GM18868 (cell line): ENCODE measurements around the gene AP3M1.

ENCODE experiments used
- ATAC-seq: cut with Tn5 transposase; IDR thresholded peaks from one replicate; pipeline ENCODE4 v1.9.1; 2021; ENCODE audit warnings: mild to moderate bottlenecking, moderate library complexity; ENCODE audit not compliant: unreplicated experiment

AP3M1 gene

GRCh38 chr10:74081941-74082718 is 68.5 kb downstream of the AP3M1 start:
- no peak for ATAC-seq

- no peak for ATAC-seq
Measured at GRCh38 chr10:74081192-74081803, 69.3 kb downstream of the AP3M1 start.

GRCh38 chr10:74079936-74080590 is 70.6 kb downstream of the AP3M1 start:
- no peak for ATAC-seq

GRCh38 chr10:74079028-74079935 is 71.3 kb downstream of the AP3M1 start:
- ATAC-seq, result no peak

GRCh38 chr10:74078037-74078436 is 72.6 kb downstream of the AP3M1 start:
- ATAC-seq, result peak; percentile 65

- no peak for ATAC-seq
Measured at GRCh38 chr10:74077416-74077815, 73.2 kb downstream of the AP3M1 start.

GRCh38 chr10:74076961-74077360 is 73.7 kb downstream of the AP3M1 start:
- ATAC-seq, result no peak

- no peak for ATAC-seq
Measured at GRCh38 chr10:74075906-74076305, 74.7 kb downstream of the AP3M1 start.

GRCh38 chr10:74072503-74072902 is 78.1 kb downstream of the AP3M1 start:
- no peak for ATAC-seq

- no peak for ATAC-seq
Measured at GRCh38 chr10:74071157-74071556, 79.5 kb downstream of the AP3M1 start.
